HEK293 (cell line): ENCODE data around the gene ATP5MC2.

Experiments
- BCL11A ChIP-seq: fragments of 450-650 bp; formaldehyde crosslinking; IDR thresholded peaks from 2 replicates; pipeline ENCODE4 v1.5.1; 2016; ENCODE audit warnings: low read depth, missing biosample characterization, missing genetic modification characterization
- GLIS2 ChIP-seq: fragments of 450-650 bp; formaldehyde crosslinking; IDR thresholded peaks from 2 replicates; pipeline ENCODE4 v1.5.1; 2016; ENCODE audit warnings: missing biosample characterization, missing genetic modification characterization
- PRDM10 ChIP-seq: fragments of 450-650 bp; formaldehyde crosslinking; IDR thresholded peaks from 2 replicates; pipeline ENCODE4 v1.5.1; 2016; ENCODE audit warnings: missing biosample characterization, missing genetic modification characterization
- SALL2 ChIP-seq: fragments of 450-650 bp; formaldehyde crosslinking; IDR thresholded peaks from 2 replicates; pipeline ENCODE4 v1.5.0; 2017; ENCODE audit warnings: missing biosample characterization, mild to moderate bottlenecking, missing genetic modification characterization, borderline replicate concordance
- YY1 ChIP-seq: fragments of 450-650 bp; formaldehyde crosslinking; IDR thresholded peaks from 2 replicates; pipeline ENCODE4 v1.5.1; 2018; ENCODE audit warnings: missing biosample characterization, missing genetic modification characterization
- ZBTB17 ChIP-seq: fragments of 450-650 bp; formaldehyde crosslinking; IDR thresholded peaks from 2 replicates; pipeline ENCODE4 v1.5.1; 2016; ENCODE audit warnings: missing biosample characterization, missing genetic modification characterization
- ZBTB7A ChIP-seq: fragments of 450-650 bp; formaldehyde crosslinking; IDR thresholded peaks from 2 replicates; pipeline ENCODE4 v1.5.1; 2016; ENCODE audit warnings: low read depth, missing biosample characterization, missing genetic modification characterization
- ZEB2 ChIP-seq: fragments of 450-650 bp; formaldehyde crosslinking; IDR thresholded peaks from 2 replicates; pipeline ENCODE4 v1.5.1; 2016; ENCODE audit warnings: missing biosample characterization, missing genetic modification characterization
- ZFP37 ChIP-seq: fragments of 450-650 bp; formaldehyde crosslinking; IDR thresholded peaks from 2 replicates; pipeline ENCODE4 v1.5.1; 2016; ENCODE audit warnings: missing biosample characterization, missing genetic modification characterization
- ZNF157 ChIP-seq: fragments of 450-650 bp; formaldehyde crosslinking; IDR thresholded peaks from 2 replicates; pipeline ENCODE4 v1.5.1; 2016; ENCODE audit warnings: missing biosample characterization, missing genetic modification characterization
- ZNF2 ChIP-seq: fragments of 450-650 bp; formaldehyde crosslinking; IDR thresholded peaks from 2 replicates; pipeline ENCODE4 v1.5.1; 2016; ENCODE audit warnings: missing biosample characterization, missing genetic modification characterization
- ZNF266 ChIP-seq: fragments of 450-650 bp; formaldehyde crosslinking; IDR thresholded peaks from 2 replicates; pipeline ENCODE4 v1.5.1; 2016; ENCODE audit warnings: missing biosample characterization, missing genetic modification characterization, low read depth
- ZNF292 ChIP-seq: fragments of 450-650 bp; formaldehyde crosslinking; IDR thresholded peaks from 2 replicates; pipeline ENCODE4 v1.5.1; 2016; ENCODE audit warnings: low read depth, missing biosample characterization, missing genetic modification characterization, borderline replicate concordance
- ZNF341 ChIP-seq: fragments of 450-650 bp; formaldehyde crosslinking; IDR thresholded peaks from 2 replicates; pipeline ENCODE4; 2016; ENCODE audit warnings: low read depth, missing biosample characterization, missing genetic modification characterization
- ZNF350 ChIP-seq: fragments of 450-650 bp; formaldehyde crosslinking; IDR thresholded peaks from 2 replicates; pipeline ENCODE4 v1.5.0; 2017; ENCODE audit warnings: missing biosample characterization, mild to moderate bottlenecking, missing genetic modification characterization
- ZNF366 ChIP-seq: fragments of 450-650 bp; formaldehyde crosslinking; conservative IDR thresholded peaks from 2 replicates; pipeline ENCODE4 v1.5.1; 2016; ENCODE audit warnings: missing biosample characterization, missing genetic modification characterization
- ZNF426 ChIP-seq: fragments of 450-650 bp; formaldehyde crosslinking; IDR thresholded peaks from 2 replicates; pipeline ENCODE4 v1.5.1; 2017; ENCODE audit warnings: missing biosample characterization, missing genetic modification characterization, mild to moderate bottlenecking, inconsistent platforms, moderate library complexity
- ZNF560 ChIP-seq: fragments of 450-650 bp; formaldehyde crosslinking; IDR thresholded peaks from 2 replicates; pipeline ENCODE4 v1.5.1; 2017; ENCODE audit warnings: missing biosample characterization, missing genetic modification characterization, borderline replicate concordance
- ZNF621 ChIP-seq: fragments of 450-650 bp; formaldehyde crosslinking; IDR thresholded peaks from 2 replicates; pipeline ENCODE4 v1.5.1; 2017; ENCODE audit warnings: missing biosample characterization, missing genetic modification characterization
- ZNF658 ChIP-seq: fragments of 450-650 bp; formaldehyde crosslinking; IDR thresholded peaks from 2 replicates; pipeline ENCODE4; 2016; ENCODE audit warnings: missing biosample characterization, missing genetic modification characterization
- TF ChIP-seq, protein P1 (sequence below): fragments of 450-650 bp; formaldehyde crosslinking; IDR thresholded peaks from 2 replicates; pipeline ENCODE4 v1.5.1; 2017; ENCODE audit warnings: missing biosample characterization, missing genetic modification characterization
- TF ChIP-seq, protein P2 (sequence below): fragments of 450-650 bp; formaldehyde crosslinking; IDR thresholded peaks from 2 replicates; pipeline ENCODE4 v1.5.1; 2016; ENCODE audit warnings: missing biosample characterization, missing genetic modification characterization
- TF ChIP-seq, protein P3 (sequence below): fragments of 450-650 bp; formaldehyde crosslinking; IDR thresholded peaks from 2 replicates; pipeline ENCODE4 v1.5.1; 2016; ENCODE audit warnings: missing biosample characterization, missing genetic modification characterization

The ATP5MC2 gene

GRCh38 chr12:53699678-53700025, 23.8 kb upstream of the ATP5MC2 start (continued):
- TF ChIP-seq, protein P1, sequence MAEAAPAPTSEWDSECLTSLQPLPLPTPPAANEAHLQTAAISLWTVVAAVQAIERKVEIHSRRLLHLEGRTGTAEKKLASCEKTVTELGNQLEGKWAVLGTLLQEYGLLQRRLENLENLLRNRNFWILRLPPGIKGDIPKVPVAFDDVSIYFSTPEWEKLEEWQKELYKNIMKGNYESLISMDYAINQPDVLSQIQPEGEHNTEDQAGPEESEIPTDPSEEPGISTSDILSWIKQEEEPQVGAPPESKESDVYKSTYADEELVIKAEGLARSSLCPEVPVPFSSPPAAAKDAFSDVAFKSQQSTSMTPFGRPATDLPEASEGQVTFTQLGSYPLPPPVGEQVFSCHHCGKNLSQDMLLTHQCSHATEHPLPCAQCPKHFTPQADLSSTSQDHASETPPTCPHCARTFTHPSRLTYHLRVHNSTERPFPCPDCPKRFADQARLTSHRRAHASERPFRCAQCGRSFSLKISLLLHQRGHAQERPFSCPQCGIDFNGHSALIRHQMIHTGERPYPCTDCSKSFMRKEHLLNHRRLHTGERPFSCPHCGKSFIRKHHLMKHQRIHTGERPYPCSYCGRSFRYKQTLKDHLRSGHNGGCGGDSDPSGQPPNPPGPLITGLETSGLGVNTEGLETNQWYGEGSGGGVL (tag by site-specific recombination), result peak; percentile 85
- TF ChIP-seq ZNF266 (tag by site-specific recombination) (no peak), ZNF658 (tag by site-specific recombination) (no peak), ZNF366 (tag by site-specific recombination) (0 out of 2 replicates have a peak, but pooled peaks have one; percentile 15), ZNF560 (tag by site-specific recombination) (no peak), SALL2 (tag by site-specific recombination) (no peak), ZNF157 (tag by site-specific recombination) (no peak), ZBTB17 (tag by site-specific recombination) (peak; percentile 42; the same call in 1 of the 2 replicates), ZFP37 (tag by site-specific recombination) (no peak), ZNF350 (tag by site-specific recombination) (no peak), ZNF621 (no peak), PRDM10 (peak; percentile 37), ZEB2 (tag by site-specific recombination) (no peak), GLIS2 (tag by site-specific recombination) (no peak), BCL11A (tag by site-specific recombination) (no peak), ZBTB7A (no peak), YY1 (tag by site-specific recombination) (no peak), ZNF426 (no peak), ZNF2 (tag by site-specific recombination) (no peak), ZNF341 (tag by site-specific recombination) (no peak), ZNF292 (tag by site-specific recombination) (no peak)
- TF ChIP-seq, protein P2, sequence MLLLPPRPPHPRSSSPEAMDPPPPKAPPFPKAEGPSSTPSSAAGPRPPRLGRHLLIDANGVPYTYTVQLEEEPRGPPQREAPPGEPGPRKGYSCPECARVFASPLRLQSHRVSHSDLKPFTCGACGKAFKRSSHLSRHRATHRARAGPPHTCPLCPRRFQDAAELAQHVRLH (tag by site-specific recombination), result no peak
- TF ChIP-seq, protein P3, sequence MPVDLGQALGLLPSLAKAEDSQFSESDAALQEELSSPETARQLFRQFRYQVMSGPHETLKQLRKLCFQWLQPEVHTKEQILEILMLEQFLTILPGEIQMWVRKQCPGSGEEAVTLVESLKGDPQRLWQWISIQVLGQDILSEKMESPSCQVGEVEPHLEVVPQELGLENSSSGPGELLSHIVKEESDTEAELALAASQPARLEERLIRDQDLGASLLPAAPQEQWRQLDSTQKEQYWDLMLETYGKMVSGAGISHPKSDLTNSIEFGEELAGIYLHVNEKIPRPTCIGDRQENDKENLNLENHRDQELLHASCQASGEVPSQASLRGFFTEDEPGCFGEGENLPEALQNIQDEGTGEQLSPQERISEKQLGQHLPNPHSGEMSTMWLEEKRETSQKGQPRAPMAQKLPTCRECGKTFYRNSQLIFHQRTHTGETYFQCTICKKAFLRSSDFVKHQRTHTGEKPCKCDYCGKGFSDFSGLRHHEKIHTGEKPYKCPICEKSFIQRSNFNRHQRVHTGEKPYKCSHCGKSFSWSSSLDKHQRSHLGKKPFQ (tag by site-specific recombination), result no peak
